Esophagus muscularis mucosa (tissue), 4 donors: ENCODE measurements around the gene CPA4.

Source experiments
- EP300 ChIP-seq: sonication (generic); formaldehyde crosslinking; IDR thresholded peaks from one replicate; pipeline ENCODE4 v1.6.1; 2017; ENCODE audit warnings: antibody characterized with exemption
- POLR2A ChIP-seq: fragments of 450-650 bp; IDR thresholded peaks from one replicate; pipeline ENCODE4 v1.6.1; 2017; ENCODE audit warnings: antibody characterized with exemption, moderate library complexity, mild to moderate bottlenecking, low read depth
- TF ChIP-seq, protein P1 (sequence below), 3 experiments: fragments of 200-600 bp in 2 of 3; fragments of 450-650 bp in 1 of 3; sonication (generic) in 2 of 3; IDR thresholded peaks; one replicate each; pipeline ENCODE4 v1.5.1; 2017 to 2019; ENCODE audit warnings: antibody characterized with exemption in 3 of 3, mild to moderate bottlenecking in 2 of 3, moderate library complexity in 1 of 3

DNA sequence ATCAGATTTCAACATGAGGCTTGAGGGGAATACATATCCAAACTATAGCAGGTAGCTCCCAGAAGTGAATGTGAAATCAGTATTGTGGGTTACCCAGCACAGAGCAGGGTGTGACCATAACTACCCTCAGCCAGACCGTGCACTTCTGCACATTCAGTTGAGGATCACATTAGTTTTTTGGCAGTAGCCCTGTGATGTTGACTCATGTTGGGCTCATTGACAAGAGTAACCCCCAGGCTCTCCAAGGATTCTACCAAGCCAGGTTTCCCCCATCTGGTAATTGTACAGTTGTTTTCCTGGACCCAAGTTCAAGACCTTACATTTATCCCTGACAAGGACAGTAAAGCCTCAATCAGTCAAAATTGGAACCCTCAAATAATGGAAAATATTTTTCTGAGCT, 11.7 kb upstream of the CPA4 start:
- TF ChIP-seq, protein P1, sequence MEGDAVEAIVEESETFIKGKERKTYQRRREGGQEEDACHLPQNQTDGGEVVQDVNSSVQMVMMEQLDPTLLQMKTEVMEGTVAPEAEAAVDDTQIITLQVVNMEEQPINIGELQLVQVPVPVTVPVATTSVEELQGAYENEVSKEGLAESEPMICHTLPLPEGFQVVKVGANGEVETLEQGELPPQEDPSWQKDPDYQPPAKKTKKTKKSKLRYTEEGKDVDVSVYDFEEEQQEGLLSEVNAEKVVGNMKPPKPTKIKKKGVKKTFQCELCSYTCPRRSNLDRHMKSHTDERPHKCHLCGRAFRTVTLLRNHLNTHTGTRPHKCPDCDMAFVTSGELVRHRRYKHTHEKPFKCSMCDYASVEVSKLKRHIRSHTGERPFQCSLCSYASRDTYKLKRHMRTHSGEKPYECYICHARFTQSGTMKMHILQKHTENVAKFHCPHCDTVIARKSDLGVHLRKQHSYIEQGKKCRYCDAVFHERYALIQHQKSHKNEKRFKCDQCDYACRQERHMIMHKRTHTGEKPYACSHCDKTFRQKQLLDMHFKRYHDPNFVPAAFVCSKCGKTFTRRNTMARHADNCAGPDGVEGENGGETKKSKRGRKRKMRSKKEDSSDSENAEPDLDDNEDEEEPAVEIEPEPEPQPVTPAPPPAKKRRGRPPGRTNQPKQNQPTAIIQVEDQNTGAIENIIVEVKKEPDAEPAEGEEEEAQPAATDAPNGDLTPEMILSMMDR (IDR thresholded peaks at IDR 0.05) = no peak
- no peak for TF ChIP-seq EP300
- TF ChIP-seq POLR2A = no peak
